Lung (tissue), 12 donors: ENCODE data around the gene WWTR1. TPM values are rescaled to one million over a fixed set of nuclear protein-coding genes. Genes with fewer than 3 reads are reported as not detected.
A peak's percentile ranks its signal among the peaks of the same experiment; 100 is the strongest.

Experiments used
- ATAC-seq: fragments of 200-7000 bp; cut with Tn5 transposase; one replicate; pipeline ENCODE4 v1.9.1; 2020; ENCODE audit warnings: moderate number of reproducible peaks; ENCODE audit not compliant: insufficient read depth, low FRiP score
- DNase-seq, 3 donors: peaks; one replicate each; pipeline ENCODE4 v3.0.0-alpha.2; 2013 to 2017
- H3K27ac ChIP-seq, 2 donors: one replicate each; pipeline ENCODE4 v1.5.1; 2013; ENCODE audit warnings: mild to moderate bottlenecking in 2 of 2, moderate library complexity in 2 of 2, control low read depth in 1 of 2, inconsistent platforms in 1 of 2, low read depth in 1 of 2, low read length in 1 of 2
- H3K27me3 ChIP-seq, 3 donors: one replicate each; pipeline ENCODE4 v1.5.1; 2013; ENCODE audit warnings: low read length in 2 of 3; ENCODE audit not compliant: control insufficient read depth in 3 of 3, insufficient read depth in 3 of 3
- H3K36me3 ChIP-seq, 4 donors: one replicate each; pipeline ENCODE4 v1.5.1; 2013; ENCODE audit warnings: low read length in 4 of 4, mild to moderate bottlenecking in 1 of 4, moderate library complexity in 1 of 4; ENCODE audit not compliant: control insufficient read depth in 4 of 4, insufficient read depth in 4 of 4
- H3K4me1 ChIP-seq, 5 donors: one replicate each; pipeline ENCODE4 v1.5.1; 2013; ENCODE audit warnings: low read length in 5 of 5, mild to moderate bottlenecking in 2 of 5, moderate library complexity in 1 of 5; ENCODE audit not compliant: control insufficient read depth in 5 of 5, insufficient read depth in 5 of 5
- H3K4me3 ChIP-seq: one replicate; pipeline ENCODE4 v1.5.1; 2013; ENCODE audit warnings: mild to moderate bottlenecking, control low read depth, moderate library complexity
- H3K9ac ChIP-seq, 2 donors: one replicate each; pipeline ENCODE4 v1.5.1; 2013; ENCODE audit warnings: low read length in 2 of 2, control low read depth in 1 of 2; ENCODE audit not compliant: insufficient read depth in 1 of 2
- H3K9me3 ChIP-seq, 4 donors: one replicate each; pipeline ENCODE4 v1.5.1; 2013; ENCODE audit warnings: low read length in 3 of 4, mild to moderate bottlenecking in 1 of 4, moderate library complexity in 1 of 4; ENCODE audit not compliant: control insufficient read depth in 4 of 4, insufficient read depth in 3 of 4
- WGBS, 2 donors: extraction: QIAGEN DNeasy Blood & Tissue Kit; methylation state at CpG; one replicate each; pipeline ENCODE4 v1.1.7; 2013; 5-methylcytosine and 5-hydroxymethylcytosine counted together
- polyA plus RNA-seq, 2 donors: library from polyadenylated mRNA; stranded (reverse); fragments of 200-250 nt; gene quantifications; one replicate each; pipeline ENCODE4 v1.2.1, GENCODE V29; 2013
- total RNA-seq, 2 donors: library from RNA; depleted of rRNA in 1 of 2; stranded (reverse); fragments of >200 nt in 1 of 2; gene quantifications; one replicate each; pipeline ENCODE4 v1.2.1, GENCODE V29; 2014 to 2021
- TF ChIP-seq, protein P1 (sequence below): IDR thresholded peaks from 2 replicates; pipeline ENCODE4 v1.5.1; 2012; ENCODE audit warnings: mild to moderate bottlenecking; ENCODE audit errors: control extremely low read depth, extremely low read depth
- donor health status: control.
- donor health status: control.
- donor health status: Bipolar disorder and iron deficiency.
- donor health status: healthy.
- donor health status: DM: yes; HTN: yes; CAD: no.

The WWTR1 gene
- total and polyA plus RNA-seq, 4 donors, result 29.3 to 186 (median 63.4) TPM

GRCh38 chr3:149548669-149549065, 109.2 kb downstream of the WWTR1 start:
- peak overlapping the region; percentile 13 to 80 for H3K27ac ChIP-seq
- ATAC-seq, result no peak

GRCh38 chr3:149547954-149548668, 109.7 kb downstream of the WWTR1 start:
- H3K4me3 ChIP-seq, result no peak overlapping the region
- H3K9ac ChIP-seq, result no peak overlapping the region
- DNase-seq, result peak; percentile 54 to 70 (median 63)

More at GRCh38 chr3:149548669-149549065, 109.2 kb downstream of the WWTR1 start:
- H3K4me3 ChIP-seq, result no peak overlapping the region
- no peaks in the 10 kb centered on the region for H3K9me3 ChIP-seq
- 93 to 94% methylated on average over 4 of the region's 4 CpGs for WGBS, 2 donors
- no peak overlapping the region for H3K9ac ChIP-seq
- peaks cover 7 to 30% (median 8%) of the 10 kb centered on the region in 5 donors for H3K4me1 ChIP-seq
- TF ChIP-seq, protein P1, sequence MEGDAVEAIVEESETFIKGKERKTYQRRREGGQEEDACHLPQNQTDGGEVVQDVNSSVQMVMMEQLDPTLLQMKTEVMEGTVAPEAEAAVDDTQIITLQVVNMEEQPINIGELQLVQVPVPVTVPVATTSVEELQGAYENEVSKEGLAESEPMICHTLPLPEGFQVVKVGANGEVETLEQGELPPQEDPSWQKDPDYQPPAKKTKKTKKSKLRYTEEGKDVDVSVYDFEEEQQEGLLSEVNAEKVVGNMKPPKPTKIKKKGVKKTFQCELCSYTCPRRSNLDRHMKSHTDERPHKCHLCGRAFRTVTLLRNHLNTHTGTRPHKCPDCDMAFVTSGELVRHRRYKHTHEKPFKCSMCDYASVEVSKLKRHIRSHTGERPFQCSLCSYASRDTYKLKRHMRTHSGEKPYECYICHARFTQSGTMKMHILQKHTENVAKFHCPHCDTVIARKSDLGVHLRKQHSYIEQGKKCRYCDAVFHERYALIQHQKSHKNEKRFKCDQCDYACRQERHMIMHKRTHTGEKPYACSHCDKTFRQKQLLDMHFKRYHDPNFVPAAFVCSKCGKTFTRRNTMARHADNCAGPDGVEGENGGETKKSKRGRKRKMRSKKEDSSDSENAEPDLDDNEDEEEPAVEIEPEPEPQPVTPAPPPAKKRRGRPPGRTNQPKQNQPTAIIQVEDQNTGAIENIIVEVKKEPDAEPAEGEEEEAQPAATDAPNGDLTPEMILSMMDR, result no peak
- H3K36me3 ChIP-seq, result peaks cover 0 to 5% (median 0%) of the 10 kb centered on the region in 4 donors
- no peaks in the 10 kb centered on the region for H3K27me3 ChIP-seq
- DNase-seq, result no peak

DNA sequence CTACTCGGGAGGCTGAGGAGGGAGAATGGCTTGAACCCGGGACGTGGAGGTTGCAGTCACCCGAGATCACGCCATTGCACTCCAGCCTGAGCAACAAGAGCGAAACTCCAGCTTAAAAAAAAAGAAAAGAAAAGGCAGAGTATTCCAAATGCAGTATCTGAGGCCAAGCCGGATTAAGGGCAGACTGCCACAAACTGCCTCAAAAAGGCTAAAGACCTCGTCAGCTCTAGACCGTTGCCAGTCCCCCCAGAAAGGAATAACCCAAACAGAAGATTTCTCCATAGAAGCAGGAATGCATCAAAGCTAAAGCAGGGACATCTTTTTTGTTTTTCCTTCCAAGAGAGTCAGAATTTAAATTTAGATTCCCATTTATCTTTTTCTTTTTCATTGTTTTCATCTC, 110.4 kb downstream of the WWTR1 start:
- peaks cover 0 to under 1% (median under 1%) of the 10 kb centered on the region in 4 donors for H3K36me3 ChIP-seq
- no peaks in the 10 kb centered on the region for H3K27me3 ChIP-seq
- H3K4me1 ChIP-seq, result peaks cover 0 to 20% (median 4%) of the 10 kb centered on the region in 5 donors
- peak overlapping the region; percentile 60 to 61 for H3K27ac ChIP-seq
- ATAC-seq (no peak), DNase-seq (peak; percentile 79 to 95 (median 93))
- H3K4me3 ChIP-seq, result no peak overlapping the region
- no peaks in the 10 kb centered on the region for H3K9me3 ChIP-seq
- WGBS, 2 donors, result 75 to 82% methylated on average over 9 of the region's 9 CpGs
- TF ChIP-seq, protein P1, result no peak
- H3K9ac ChIP-seq, result no peak overlapping the region

More at GRCh38 chr3:149547954-149548668, 109.7 kb downstream of the WWTR1 start:
- Histone ChIP-seq H3K9me3 (no peaks in the 10 kb centered on the region), H3K36me3 (peaks cover 0 to 5% (median 0%) of the 10 kb centered on the region in 4 donors), H3K27me3 (no peaks in the 10 kb centered on the region), H3K27ac (peak overlapping the region; percentile 46 to 80), H3K4me1 (peaks cover 4 to 25% (median 6%) of the 10 kb centered on the region in 5 donors)
- 53 to 72% methylated on average over 13 of the region's 13 CpGs for WGBS, 2 donors
- TF ChIP-seq, protein P1, result no peak
- peak; percentile 55 for ATAC-seq
